Endothelial cell of umbilical vein (primary cell): Measurements from ENCODE around the gene RHOH.

Source experiments
- CTCF ChIP-seq, 2 donors: IDR thresholded peaks; 1 replicate in 1 of 2; 2 replicates in 1 of 2; pipeline ENCODE4 v1.5.1; 2011; ENCODE audit warnings: low read length in 2 of 2, mild to moderate bottlenecking in 2 of 2, moderate library complexity in 2 of 2, control low read depth in 1 of 2, inconsistent platforms in 1 of 2, low read depth in 1 of 2; ENCODE audit not compliant: insufficient read depth in 1 of 2; ENCODE audit errors: extremely low read depth in 1 of 2
- POLR2A ChIP-seq: IDR thresholded peaks from 2 replicates; pipeline ENCODE4 v1.6.1; 2012; ENCODE audit warnings: low read depth, mild to moderate bottlenecking, control low read depth, low read length
- TF ChIP-seq, protein P1 (sequence below): IDR thresholded peaks from 2 replicates; pipeline ENCODE4 v1.6.1; 2011; ENCODE audit not compliant: insufficient read depth, insufficient read length

DNA sequence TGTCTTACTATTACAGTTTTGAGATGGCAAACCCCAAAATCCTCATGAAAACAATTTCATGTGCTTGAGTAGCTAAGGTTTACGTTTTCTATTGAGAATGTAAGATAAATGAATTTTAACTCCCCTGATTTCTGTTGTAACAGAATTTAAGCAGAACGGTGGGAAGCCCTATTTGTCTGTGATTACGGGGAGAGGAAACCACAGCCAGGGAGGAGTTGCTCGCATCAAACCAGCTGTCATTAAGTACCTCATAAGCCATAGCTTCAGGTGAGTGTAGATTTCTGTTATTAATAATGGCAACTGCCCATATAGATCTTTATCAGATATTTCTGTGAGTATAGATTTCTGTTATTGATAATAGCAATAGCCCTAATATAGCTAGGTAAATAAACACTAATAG lies 44.2 kb upstream of the RHOH start:
- no peak for TF ChIP-seq CTCF (IDR thresholded peaks at IDR 0.05; ENCODE audit: extremely low read depth in 1 of 2, insufficient read depth in 1 of 2, low read depth in 1 of 2, low read length in 2 of 2)
- no peak for TF ChIP-seq POLR2A
- TF ChIP-seq, protein P1, sequence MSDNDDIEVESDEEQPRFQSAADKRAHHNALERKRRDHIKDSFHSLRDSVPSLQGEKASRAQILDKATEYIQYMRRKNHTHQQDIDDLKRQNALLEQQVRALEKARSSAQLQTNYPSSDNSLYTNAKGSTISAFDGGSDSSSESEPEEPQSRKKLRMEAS, result no peak
